HG02970 (cell line): ENCODE data around the gene FILIP1L.
A peak's percentile ranks its signal among the peaks of the same experiment; 100 is the strongest.

ENCODE experiments used
- ATAC-seq: cut with Tn5 transposase; IDR thresholded peaks from one replicate; pipeline ENCODE4 v1.9.1; 2021; ENCODE audit warnings: mild to moderate bottlenecking, moderate library complexity, moderate number of reproducible peaks; ENCODE audit not compliant: unreplicated experiment, low FRiP score

The FILIP1L gene

GRCh38 chr3:100047455-100048141, 66.7 kb downstream of the FILIP1L start:
- ATAC-seq, result peak; percentile 80

- peak; percentile 1 for ATAC-seq
These were observed 67.3 kb downstream of the FILIP1L start for GRCh38 chr3:100046986-100047385.

GRCh38 chr3:100045696-100046095, 68.6 kb downstream of the FILIP1L start:
- ATAC-seq, result no peak

GRCh38 chr3:100044369-100044768, 69.9 kb downstream of the FILIP1L start:
- ATAC-seq, result peak; percentile 56

GRCh38 chr3:100043271-100043670, 71.0 kb downstream of the FILIP1L start:
- no peak for ATAC-seq

- no peak for ATAC-seq
These were observed 71.9 kb downstream of the FILIP1L start for GRCh38 chr3:100042166-100042981.

GRCh38 chr3:100041328-100041749, 73.0 kb downstream of the FILIP1L start:
- ATAC-seq, result no peak

GRCh38 chr3:100040451-100041225, 73.7 kb downstream of the FILIP1L start:
- ATAC-seq, result no peak

- no peak for ATAC-seq
These were observed 75.2 kb downstream of the FILIP1L start for GRCh38 chr3:100039075-100039474.

GRCh38 chr3:100033903-100034471, 80.3 kb downstream of the FILIP1L start:
- ATAC-seq, result no peak

GRCh38 chr3:100033184-100033583, 81.1 kb downstream of the FILIP1L start:
- ATAC-seq, result no peak

- no peak for ATAC-seq
These were observed 82.1 kb downstream of the FILIP1L start for GRCh38 chr3:100032243-100032642.

- no peak for ATAC-seq
These were observed 83.3 kb downstream of the FILIP1L start for GRCh38 chr3:100030914-100031425.

- no peak for ATAC-seq
These were observed 84.0 kb downstream of the FILIP1L start for GRCh38 chr3:100030346-100030745.

GRCh38 chr3:100029689-100030088, 84.6 kb downstream of the FILIP1L start:
- ATAC-seq, result no peak

GRCh38 chr3:100029052-100029451, 85.2 kb downstream of the FILIP1L start:
- ATAC-seq, result no peak

GRCh38 chr3:100027321-100027720, 87.0 kb downstream of the FILIP1L start:
- ATAC-seq, result no peak

- no peak for ATAC-seq
These were observed 89.6 kb downstream of the FILIP1L start for GRCh38 chr3:100024520-100025303.

- no peak for ATAC-seq
These were observed 90.7 kb downstream of the FILIP1L start for GRCh38 chr3:100023595-100023994.

GRCh38 chr3:100023150-100023549, 91.2 kb downstream of the FILIP1L start:
- ATAC-seq, result no peak
